Loucy (cell line): ENCODE results near the gene DLX1.

Experiments used
- CTCF ChIP-seq: fragments of 200-600 bp; sonication (generic); conservative IDR thresholded peaks from 2 replicates; pipeline ENCODE4 v1.5.1; 2014; ENCODE audit warnings: mild to moderate bottlenecking, antibody characterized with exemption, low read length
- EZH2phosphoT487 ChIP-seq: fragments of 200-600 bp; IDR thresholded peaks from 2 replicates; pipeline ENCODE4 v1.6.1; 2018; ENCODE audit warnings: antibody characterized with exemption, mild to moderate bottlenecking, moderate library complexity, borderline replicate concordance

- TF ChIP-seq CTCF (no peak), EZH2phosphoT487 (no peak)
Observed at GRCh38 chr2:172058660-172059059, 26.6 kb upstream of the DLX1 start.
